HCT116 (cell line): Measurements from ENCODE around the gene IGFL4. TPM values are rescaled to one million over a fixed set of nuclear protein-coding genes. Genes with fewer than 3 reads are reported as not detected.

Experiments used
- ATAC-seq: fragments of 200-7000 bp; cut with Tn5 transposase; 2 replicates; pipeline ENCODE4 v1.9.1; 2020; ENCODE audit warnings: mild to moderate bottlenecking, moderate library complexity
- BruUV-seq: library from RNA; stranded (reverse); fragments of 400-500 nt; replicated peaks from 2 replicates; lab custom pipeline; 2021; lab: Mats Ljungman, UMichigan
- CTCF ChIA-PET: fragments of 300-600 bp; sonication (Branson Sonifier 250); formaldehyde crosslinking; loops from one replicate; lab custom pipeline; 2021; ENCODE audit warnings: antibody characterized with exemption; lab: Charles Lee
- POLR2A ChIA-PET: fragments of 300-600, 350-600 bp; sonication (Branson Sonifier 250); formaldehyde crosslinking; loops from one replicate; lab custom pipeline; 2021; ENCODE audit warnings: antibody characterized with exemption; lab: Charles Lee
- RAD21 ChIA-PET, 2 experiments: fragments of 300-600 bp; sonication (Branson Sonifier 250); formaldehyde crosslinking; loops; one replicate each; lab custom pipeline; 2023; ENCODE audit warnings: low total read pairs in 2 of 2; ENCODE audit not compliant: uncharacterized antibody in 2 of 2, unreplicated experiment in 2 of 2, low non-redundant PET in 1 of 2; lab: Charles Lee
- DNase-seq: peaks from one replicate; pipeline ENCODE4 v3.0.0-alpha.2; 2010; ENCODE audit warnings: low read depth, low spot score
- H2AFZ ChIP-seq: fragments of 200-600 bp; shearing (Covaris generic), sonication (generic); 2 replicates; pipeline ENCODE4 v1.6.1; 2017; ENCODE audit warnings: low read depth, mixed run types, mixed read lengths, antibody characterized with exemption, low read length; ENCODE audit not compliant: poor library complexity, severe bottlenecking
- H3K27ac ChIP-seq: 2 replicates; pipeline ENCODE4 v1.5.1; 2012; ENCODE audit warnings: low read depth, low read length
- H3K27me3 ChIP-seq: fragments of 200-600 bp; sonication (generic); 2 replicates; pipeline ENCODE4 v1.6.1; 2016; ENCODE audit warnings: mixed run types, low read length, mixed read lengths; ENCODE audit not compliant: insufficient read depth
- H3K36me3 ChIP-seq, 2 experiments: fragments of 200-500 bp in 1 of 2; fragments of 200-600 bp in 1 of 2; sonication (Bioruptor generic) in 1 of 2; sonication (generic) in 1 of 2; 2 replicates each; pipeline versions ENCODE4 v1.5.1 to v1.6.1; 2014 to 2016; ENCODE audit warnings: low read length in 2 of 2, inconsistent platforms in 1 of 2, mixed read lengths in 1 of 2, mixed run types in 1 of 2; ENCODE audit not compliant: insufficient read depth in 2 of 2, control insufficient read depth in 1 of 2
- H3K4me1 ChIP-seq, 2 experiments: fragments of 200-600 bp in 1 of 2; sonication (generic) in 1 of 2; 2 replicates each; pipeline versions ENCODE4 v1.5.1 to v1.6.1; 2012 to 2017; ENCODE audit warnings: low read length in 2 of 2, inconsistent platforms in 1 of 2, mild to moderate bottlenecking in 1 of 2, mixed read lengths in 1 of 2, mixed run types in 1 of 2, moderate library complexity in 1 of 2; ENCODE audit not compliant: insufficient read depth in 2 of 2, control insufficient read depth in 1 of 2
- H3K4me2 ChIP-seq: fragments of 200-600 bp; sonication (generic); 2 replicates; pipeline ENCODE4 v1.6.1; 2017; ENCODE audit warnings: mixed run types, low read length, mixed read lengths
- H3K4me3 ChIP-seq, 2 experiments: fragments of 200-600 bp in 1 of 2; sonication (generic) in 1 of 2; replicated peaks in 1 of 2; 2 replicates each; pipeline ENCODE4 v1.5.1; 2011 to 2016; ENCODE audit warnings: low read length in 2 of 2, control low read depth in 1 of 2, low read depth in 1 of 2, mild to moderate bottlenecking in 1 of 2, mixed read lengths in 1 of 2, mixed run types in 1 of 2
- H3K79me2 ChIP-seq: fragments of 200-600 bp; sonication (generic); 2 replicates; pipeline ENCODE4 v1.6.1; 2017; ENCODE audit warnings: mild to moderate bottlenecking, mixed run types, low read length, moderate library complexity, mixed read lengths; ENCODE audit not compliant: insufficient read depth
- H3K9ac ChIP-seq: fragments of 200-600 bp; sonication (generic); 2 replicates; pipeline ENCODE4 v1.6.1; 2016; ENCODE audit warnings: low read length, mixed read lengths
- H3K9me2 ChIP-seq: fragments of 200-600 bp; sonication (generic), shearing (Covaris generic); 2 replicates; pipeline ENCODE4 v1.6.1; 2017; ENCODE audit warnings: mixed run types, mild to moderate bottlenecking, moderate library complexity; ENCODE audit not compliant: insufficient read depth
- H3K9me3 ChIP-seq, 2 experiments: fragments of 200-500 bp in 1 of 2; fragments of 200-600 bp in 1 of 2; sonication (Bioruptor generic) in 1 of 2; sonication (generic) in 1 of 2; 2 replicates each; pipeline ENCODE4 v1.6.1; 2014 to 2017; ENCODE audit warnings: low read length in 2 of 2, mixed read lengths in 2 of 2, inconsistent platforms in 1 of 2, low read depth in 1 of 2, mild to moderate bottlenecking in 1 of 2, mixed run types in 1 of 2, moderate library complexity in 1 of 2; ENCODE audit not compliant: control insufficient read depth in 1 of 2, insufficient read depth in 1 of 2
- H4K20me1 ChIP-seq: fragments of 200-600 bp; sonication (generic), shearing (Covaris generic); 2 replicates; pipeline ENCODE4 v1.6.1; 2017; ENCODE audit warnings: mixed run types, mild to moderate bottlenecking, moderate library complexity; ENCODE audit not compliant: insufficient read depth
- POLR2AphosphoS5 ChIP-seq: IDR thresholded peaks from 2 replicates; pipeline ENCODE4 v1.6.1; 2011; ENCODE audit warnings: mild to moderate bottlenecking, low read depth, low read length, moderate library complexity
- intact Hi-C: fragments of 100-400 bp; cut with micrococcal nuclease; formaldehyde crosslinking; loops from 2 replicates; pipeline ENCODE4 v1.10.0; 2022
- microRNA counts: library from miRNA; unstranded; fragments of <30 nt; microRNA quantifications from one replicate; lab custom pipeline; 2015
- microRNA-seq: library from miRNA; unstranded; fragments of <30 nt; microRNA quantifications from one replicate; pipeline ENCODE4, GENCODE V29; 2016; ENCODE audit warnings: borderline number of aligned reads
- total RNA-seq: library from RNA; stranded (reverse); gene quantifications from one replicate; pipeline ENCODE4 v1.2.1, GENCODE V29; 2021; ENCODE audit not compliant: unreplicated experiment

The IGFL4 gene
- total RNA-seq, 1 experiment from 2014 or later: not detected

DNA sequence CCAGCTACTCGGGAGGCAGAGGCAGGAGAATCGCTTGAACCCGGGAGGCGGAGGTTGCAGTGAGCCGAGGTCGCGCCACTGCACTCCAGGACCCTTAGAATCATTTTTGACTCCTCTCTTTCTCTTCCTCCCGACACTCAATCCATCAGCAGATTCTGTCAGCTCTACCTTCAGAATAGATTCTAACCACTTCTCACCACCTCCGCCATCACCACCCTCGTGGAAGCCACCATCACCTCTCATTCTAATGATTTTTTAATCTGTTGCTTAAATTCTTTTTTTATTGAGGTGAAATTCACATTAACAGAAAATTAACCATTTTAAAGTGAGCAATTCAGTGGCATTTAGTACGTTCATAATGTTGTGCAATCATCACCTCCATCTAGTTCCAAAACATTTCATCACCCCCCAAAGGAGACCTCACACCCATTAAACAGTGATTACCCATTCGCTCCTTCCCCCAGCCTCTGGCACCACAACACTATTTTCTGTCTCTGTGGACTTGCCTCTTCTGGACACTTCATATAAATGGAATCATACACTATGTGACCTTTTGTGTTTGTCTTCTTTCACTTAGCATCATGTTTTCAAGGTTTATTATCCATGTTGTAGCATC, 50.6 kb downstream of the IGFL4 start:
- H4K20me1 ChIP-seq: no peaks in the 10 kb centered on the region
- TF ChIP-seq POLR2AphosphoS5: no peak
- TF ChIP-seq, all 23 proteins: peak for 0
- no peaks in the 10 kb centered on the region for H3K9me2 ChIP-seq
- ATAC-seq (no peak), DNase-seq (no peak)
- POLR2A ChIA-PET: no interaction called here
- RAD21 ChIA-PET: no interaction called here
- no peak overlapping the region for H2AFZ ChIP-seq
- H3K4me3 ChIP-seq: no peak overlapping the region
- no peaks in the 10 kb centered on the region for H3K27me3 ChIP-seq
- H3K79me2 ChIP-seq: no peaks in the 10 kb centered on the region
- no peaks in the 10 kb centered on the region for H3K9me3 ChIP-seq
- CTCF ChIA-PET: no interaction called here
- H3K27ac ChIP-seq: no peak overlapping the region
- H3K36me3 ChIP-seq: no peaks in the 10 kb centered on the region
- BruUV-seq: no TSS peak
- H3K9ac ChIP-seq: no peak overlapping the region
- intact Hi-C loops: no loop called here
- H3K4me2 ChIP-seq: no peak overlapping the region
- H3K4me1 ChIP-seq: peaks cover 5 to 7% of the 10 kb centered on the region in 2 experiments; a peak in 2 of 4 replicates

MicroRNA genes within 50 kb of the gene (microRNA counts, 767-probe panel; counts per million panel counts)
- microRNA hsa-miR-769-3p (lab: Ali Mortazavi, UCI) (not detected), microRNA hsa-miR-769-5p (lab: Ali Mortazavi, UCI) (not detected)

Small RNA genes lying within 50 kb of the gene (microRNA-seq; reads per million reads assigned to microRNA genes)
- gene MIR769: 435 reads per million, percentile 75 among the genes with 10 or more reads in this experiment

Other genes starting within 250 kb of the IGFL4 start
- gene DMWD, start 248.2 kb downstream of the IGFL4 start, total RNA-seq: 56.8 TPM
- 0.57 TPM for gene RSPH6A, start 225.7 kb downstream of the IGFL4 start, total RNA-seq
- 117 TPM for gene SYMPK, start 177.9 kb downstream of the IGFL4 start, total RNA-seq
- gene FOXA3, start 176.7 kb downstream of the IGFL4 start, total RNA-seq: 5.8 TPM
- 33.9 TPM for gene IRF2BP1, start 154.9 kb downstream of the IGFL4 start, total RNA-seq
- gene MYPOP, start 138.4 kb downstream of the IGFL4 start, total RNA-seq: 10.8 TPM
- gene NANOS2, start 126.2 kb downstream of the IGFL4 start, total RNA-seq: not detected
- gene NOVA2, start 67.1 kb downstream of the IGFL4 start, total RNA-seq: 2.5 TPM
- 12.2 TPM for gene CCDC61, start 45.5 kb downstream of the IGFL4 start, total RNA-seq
- gene PGLYRP1, start 17.9 kb downstream of the IGFL4 start, total RNA-seq: not detected
- gene IGFL3, start 83.7 kb upstream of the IGFL4 start, total RNA-seq: not detected
- not detected for gene IGFL2, start 107.2 kb upstream of the IGFL4 start, total RNA-seq
- gene IGFL1, start 188.7 kb upstream of the IGFL4 start, total RNA-seq: not detected